BE2C (cell line): Measurements from ENCODE around the gene CTCF.
"Not testable (repeated sequence)": the region's sequence is repeated elsewhere in the genome, so short reads cannot be mapped to it uniquely, and the experiment has no call there.

Experiments used
- DNase-seq: peaks from one replicate; pipeline ENCODE4 v3.0.0-alpha.2; 2020
- H3K27me3 ChIP-seq: fragments of 250-450 bp; sonication (Bioruptor Pico); 2 replicates; pipeline ENCODE4 v1.5.1; 2020; ENCODE audit warnings: mild to moderate bottlenecking
- H3K36me3 ChIP-seq: fragments of 250-450 bp; sonication (Bioruptor Pico); 2 replicates; pipeline ENCODE4 v1.5.1; 2020; ENCODE audit warnings: mild to moderate bottlenecking
- H3K4me1 ChIP-seq: fragments of 250-450 bp; sonication (Bioruptor Pico); 2 replicates; pipeline ENCODE4 v1.5.1; 2020
- H3K4me3 ChIP-seq: 2 replicates; pipeline ENCODE4 v1.5.1; 2011; ENCODE audit warnings: low read depth, low read length
- H3K9me3 ChIP-seq: fragments of 250-450 bp; sonication (Bioruptor Pico); 2 replicates; pipeline ENCODE4 v1.5.1; 2020
- TF ChIP-seq, protein P1 (sequence below): IDR thresholded peaks from 2 replicates; pipeline ENCODE4 v1.5.1; 2012; ENCODE audit warnings: mild to moderate bottlenecking, low read depth, low read length

The CTCF gene

DNA sequence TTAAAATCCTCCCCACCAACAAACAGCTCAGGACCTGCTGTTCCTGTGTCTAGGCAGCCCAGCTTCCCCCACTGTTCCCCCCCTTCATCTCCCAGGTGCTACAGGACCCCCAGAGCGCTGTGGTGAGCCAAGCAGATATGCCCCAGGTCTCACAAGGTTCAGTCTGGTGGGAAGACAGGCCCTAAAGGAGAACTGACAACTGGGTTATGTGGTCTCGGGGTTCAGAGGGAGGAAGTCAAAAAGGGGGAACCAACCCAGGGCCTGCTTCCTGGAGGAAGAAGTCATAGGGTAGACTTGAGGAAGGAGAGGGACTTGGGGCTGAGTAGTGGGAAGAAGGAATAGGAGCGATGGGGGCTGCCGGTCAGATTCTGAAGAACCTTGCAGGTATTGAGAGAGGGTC is 31.1 kb upstream of the CTCF start:
- TF ChIP-seq, protein P1, sequence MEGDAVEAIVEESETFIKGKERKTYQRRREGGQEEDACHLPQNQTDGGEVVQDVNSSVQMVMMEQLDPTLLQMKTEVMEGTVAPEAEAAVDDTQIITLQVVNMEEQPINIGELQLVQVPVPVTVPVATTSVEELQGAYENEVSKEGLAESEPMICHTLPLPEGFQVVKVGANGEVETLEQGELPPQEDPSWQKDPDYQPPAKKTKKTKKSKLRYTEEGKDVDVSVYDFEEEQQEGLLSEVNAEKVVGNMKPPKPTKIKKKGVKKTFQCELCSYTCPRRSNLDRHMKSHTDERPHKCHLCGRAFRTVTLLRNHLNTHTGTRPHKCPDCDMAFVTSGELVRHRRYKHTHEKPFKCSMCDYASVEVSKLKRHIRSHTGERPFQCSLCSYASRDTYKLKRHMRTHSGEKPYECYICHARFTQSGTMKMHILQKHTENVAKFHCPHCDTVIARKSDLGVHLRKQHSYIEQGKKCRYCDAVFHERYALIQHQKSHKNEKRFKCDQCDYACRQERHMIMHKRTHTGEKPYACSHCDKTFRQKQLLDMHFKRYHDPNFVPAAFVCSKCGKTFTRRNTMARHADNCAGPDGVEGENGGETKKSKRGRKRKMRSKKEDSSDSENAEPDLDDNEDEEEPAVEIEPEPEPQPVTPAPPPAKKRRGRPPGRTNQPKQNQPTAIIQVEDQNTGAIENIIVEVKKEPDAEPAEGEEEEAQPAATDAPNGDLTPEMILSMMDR, result no peak
- Histone ChIP-seq H3K27me3 (no peaks in the 10 kb centered on the region), H3K36me3 (no peaks in the 10 kb centered on the region), H3K4me1 (0 out of 2 replicates have a peak, but pooled peaks cover 3% of the 10 kb centered on the region), H3K4me3 (no peak overlapping the region), H3K9me3 (no peaks in the 10 kb centered on the region)
- DNase-seq, result no peak

DNA sequence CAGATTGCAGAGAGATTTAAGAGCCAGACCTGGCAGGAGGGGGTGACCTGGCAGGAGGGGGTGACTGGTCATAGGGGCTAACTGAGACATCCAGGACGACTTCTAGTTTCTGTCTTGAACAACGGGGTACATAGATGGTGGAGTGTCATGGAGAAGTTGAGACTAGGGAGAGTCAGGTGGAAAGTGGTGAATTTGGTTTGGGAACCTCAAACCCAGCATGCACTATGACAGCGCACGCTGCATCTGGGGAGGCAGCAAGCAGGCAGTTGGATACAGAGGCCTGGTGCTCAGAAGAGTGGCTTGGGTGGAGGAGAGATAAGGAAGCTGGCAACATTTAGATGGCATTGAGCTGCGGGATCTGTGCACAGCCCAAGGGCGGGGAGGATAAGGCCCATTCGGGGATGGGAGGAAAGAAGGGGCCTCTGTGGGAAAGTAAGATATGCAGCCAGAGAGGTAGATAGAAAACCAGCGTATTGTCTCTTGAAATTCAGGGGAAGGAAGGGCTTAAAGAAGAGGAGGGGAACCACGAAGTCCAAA is 29.2 kb upstream of the CTCF start:
- no peaks in the 10 kb centered on the region for H3K36me3 ChIP-seq
- TF ChIP-seq, protein P1, result no peak
- DNase-seq, result no peak
- H3K27me3 ChIP-seq, result no peaks in the 10 kb centered on the region
- H3K4me3 ChIP-seq, result no peak overlapping the region
- 0 out of 2 replicates have a peak, but pooled peaks cover 3% of the 10 kb centered on the region for H3K4me1 ChIP-seq
- H3K9me3 ChIP-seq, result no peaks in the 10 kb centered on the region; the same call in 1 of the 2 replicates

DNA sequence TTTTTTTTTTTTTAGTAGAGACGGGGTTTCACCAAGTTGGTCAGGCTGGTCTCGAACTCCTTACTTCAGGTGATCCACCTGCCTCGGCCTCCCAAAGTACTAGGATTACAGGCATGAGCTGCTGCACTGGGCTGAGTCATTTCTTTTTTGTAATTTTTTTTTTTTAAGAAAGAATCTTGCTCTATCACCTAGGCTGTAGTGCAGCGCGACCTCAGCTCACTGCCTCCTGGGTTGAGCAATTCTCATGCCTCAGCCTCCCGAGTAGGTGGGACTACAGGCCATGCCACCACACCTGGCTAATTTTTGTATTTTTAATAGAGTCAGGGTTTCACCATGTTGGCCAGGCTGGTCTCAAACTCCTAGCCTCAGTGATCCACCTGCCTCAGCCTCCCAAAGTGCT is 28.3 kb upstream of the CTCF start:
- not testable (repeated sequence) for H3K36me3 ChIP-seq, H3K4me1 ChIP-seq, H3K9me3 ChIP-seq, DNase-seq, H3K27me3 ChIP-seq, H3K4me3 ChIP-seq

DNA sequence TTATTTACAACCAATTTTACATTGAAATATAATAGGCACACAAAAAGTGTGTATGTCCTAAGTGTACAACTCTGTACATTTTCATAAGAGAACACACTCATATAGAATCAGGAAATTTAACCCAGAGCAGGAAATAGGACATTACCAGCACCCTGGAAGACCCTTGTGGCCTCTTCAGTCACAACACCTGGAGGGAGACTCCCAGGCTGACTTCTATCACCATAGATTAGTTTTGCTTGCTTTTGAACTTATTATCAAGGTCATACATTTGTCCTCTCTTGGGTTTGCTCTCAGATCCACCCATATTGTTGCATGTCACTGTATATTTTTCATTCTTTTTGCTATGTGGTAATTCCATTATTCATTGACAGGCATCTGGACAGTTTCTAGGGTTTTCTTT is 27.9 kb upstream of the CTCF start:
- no peak for DNase-seq
- Histone ChIP-seq H3K27me3 (no peaks in the 10 kb centered on the region), H3K4me1 (no peaks in the 10 kb centered on the region), H3K4me3 (no peak overlapping the region), H3K9me3 (no peaks in the 10 kb centered on the region; the same call in 1 of the 2 replicates), H3K36me3 (no peaks in the 10 kb centered on the region)
- TF ChIP-seq, protein P1, result no peak

DNA sequence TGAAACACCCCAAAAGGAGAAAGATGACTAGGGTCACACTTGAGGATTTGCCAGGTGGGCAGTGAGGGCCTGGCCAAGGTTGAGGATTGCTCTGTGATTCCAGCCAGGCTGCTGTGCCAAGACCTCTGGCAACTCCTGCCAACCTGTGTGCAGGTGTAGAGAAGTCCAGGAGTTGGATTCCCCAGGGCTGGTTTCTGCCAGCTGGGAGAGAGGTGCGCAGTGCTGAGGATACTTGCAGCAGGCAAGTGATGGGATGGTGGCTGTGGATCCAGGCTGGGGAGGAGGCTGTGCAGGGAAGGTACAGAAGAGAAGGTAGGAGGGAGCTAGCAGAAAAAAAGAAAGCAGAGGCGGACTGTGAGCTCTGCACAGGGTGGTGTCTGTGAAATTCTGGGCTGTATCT is 27.1 kb upstream of the CTCF start:
- Histone ChIP-seq H3K27me3 (no peaks in the 10 kb centered on the region), H3K4me1 (no peaks in the 10 kb centered on the region), H3K4me3 (no peak overlapping the region), H3K36me3 (peaks cover 5% of the 10 kb centered on the region; the same call in 1 of the 2 replicates), H3K9me3 (no peaks in the 10 kb centered on the region; the same call in 1 of the 2 replicates)
- DNase-seq, result no peak
- TF ChIP-seq, protein P1, result no peak

DNA sequence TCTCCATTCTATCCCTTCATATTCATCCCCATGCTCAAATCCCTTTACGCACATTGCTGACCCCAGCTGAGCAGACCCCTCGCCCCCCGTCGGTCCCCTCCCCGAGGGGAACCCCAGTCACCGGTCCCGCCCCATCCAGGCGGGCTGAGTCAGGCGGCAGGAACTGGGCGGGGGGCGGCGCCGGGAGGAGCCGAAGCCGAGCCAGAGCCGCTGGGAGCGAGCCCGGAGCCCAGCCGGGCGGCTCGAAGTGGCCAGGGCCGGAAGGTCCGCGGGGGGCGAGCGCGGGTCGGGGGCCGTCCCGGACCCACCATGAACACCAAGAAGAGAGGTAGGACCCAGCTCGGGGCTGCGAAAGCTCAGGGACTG is 25.1 kb upstream of the CTCF start:
- Histone ChIP-seq H3K4me1 (peaks cover 4% of the 10 kb centered on the region; the same call in 1 of the 2 replicates), H3K36me3 (peaks cover 16% of the 10 kb centered on the region), H3K4me3 (peak overlapping the region; percentile 48), H3K9me3 (no peaks in the 10 kb centered on the region; the same call in 1 of the 2 replicates), H3K27me3 (no peaks in the 10 kb centered on the region)
- TF ChIP-seq, protein P1, result no peak
- no peak for DNase-seq
